Osteoblast (primary cell): ENCODE data around the gene LRFN5. TPM values are rescaled to one million over a fixed set of nuclear protein-coding genes. Genes with fewer than 3 reads are reported as not detected.

Experiments used
- DNase-seq: peaks from one replicate; pipeline ENCODE4 v3.0.0; 2011; ENCODE audit warnings: low spot score, mixed read lengths; ENCODE audit not compliant: insufficient read length; ENCODE audit errors: missing footprints
- H2AFZ ChIP-seq: 2 replicates; pipeline ENCODE4 v1.6.0; 2011; ENCODE audit warnings: mild to moderate bottlenecking, low read length
- H3K27ac ChIP-seq: 2 replicates; pipeline ENCODE4 v1.5.1; 2011; ENCODE audit warnings: mild to moderate bottlenecking, low read depth, low read length, moderate library complexity
- H3K27me3 ChIP-seq: 2 replicates; pipeline ENCODE4 v1.6.0; 2012; ENCODE audit warnings: mild to moderate bottlenecking, control low read depth, inconsistent platforms, low read length, moderate library complexity; ENCODE audit not compliant: insufficient read depth
- H3K36me3 ChIP-seq: 2 replicates; pipeline ENCODE4 v1.5.1; 2011; ENCODE audit warnings: mild to moderate bottlenecking, low read length, control low read depth, moderate library complexity; ENCODE audit not compliant: insufficient read depth
- H3K4me1 ChIP-seq: 2 replicates; pipeline ENCODE4 v1.5.1; 2011; ENCODE audit warnings: mild to moderate bottlenecking, low read length, control low read depth, moderate library complexity; ENCODE audit not compliant: insufficient read depth
- H3K4me2 ChIP-seq: 2 replicates; pipeline ENCODE4 v1.6.0; 2011; ENCODE audit warnings: mild to moderate bottlenecking, low read length; ENCODE audit not compliant: insufficient read depth
- H3K4me3 ChIP-seq: fragments of 200-600 bp; sonication (generic); 3 replicates; pipeline ENCODE4 v1.5.1; 2012; ENCODE audit warnings: mild to moderate bottlenecking, low read length, inconsistent platforms; ENCODE audit not compliant: insufficient read depth
- H3K79me2 ChIP-seq: 2 replicates; pipeline ENCODE4 v1.6.0; 2012; ENCODE audit warnings: mild to moderate bottlenecking, low read length, control low read depth, inconsistent platforms; ENCODE audit not compliant: insufficient read depth
- H3K9me3 ChIP-seq: 2 replicates; pipeline ENCODE4 v1.5.1; 2011; ENCODE audit warnings: low read depth, low read length, control low read depth
- H4K20me1 ChIP-seq: 2 replicates; pipeline ENCODE4 v1.6.0; 2012; ENCODE audit warnings: mild to moderate bottlenecking, low read length, control low read depth; ENCODE audit not compliant: insufficient read depth
- total RNA-seq: library from RNA; depleted of rRNA; stranded (reverse); fragments of >200 nt; gene quantifications from 2 replicates; pipeline ENCODE4 v1.2.3, GENCODE V29; 2012
- TF ChIP-seq, protein P1 (sequence below): IDR thresholded peaks from 2 replicates; pipeline ENCODE4 v1.5.1; 2011; ENCODE audit warnings: mild to moderate bottlenecking, low read depth, low read length, moderate library complexity; ENCODE audit errors: extremely low read depth

LRFN5 gene
- total RNA-seq, 1 donor, result 0.36 TPM

DNA sequence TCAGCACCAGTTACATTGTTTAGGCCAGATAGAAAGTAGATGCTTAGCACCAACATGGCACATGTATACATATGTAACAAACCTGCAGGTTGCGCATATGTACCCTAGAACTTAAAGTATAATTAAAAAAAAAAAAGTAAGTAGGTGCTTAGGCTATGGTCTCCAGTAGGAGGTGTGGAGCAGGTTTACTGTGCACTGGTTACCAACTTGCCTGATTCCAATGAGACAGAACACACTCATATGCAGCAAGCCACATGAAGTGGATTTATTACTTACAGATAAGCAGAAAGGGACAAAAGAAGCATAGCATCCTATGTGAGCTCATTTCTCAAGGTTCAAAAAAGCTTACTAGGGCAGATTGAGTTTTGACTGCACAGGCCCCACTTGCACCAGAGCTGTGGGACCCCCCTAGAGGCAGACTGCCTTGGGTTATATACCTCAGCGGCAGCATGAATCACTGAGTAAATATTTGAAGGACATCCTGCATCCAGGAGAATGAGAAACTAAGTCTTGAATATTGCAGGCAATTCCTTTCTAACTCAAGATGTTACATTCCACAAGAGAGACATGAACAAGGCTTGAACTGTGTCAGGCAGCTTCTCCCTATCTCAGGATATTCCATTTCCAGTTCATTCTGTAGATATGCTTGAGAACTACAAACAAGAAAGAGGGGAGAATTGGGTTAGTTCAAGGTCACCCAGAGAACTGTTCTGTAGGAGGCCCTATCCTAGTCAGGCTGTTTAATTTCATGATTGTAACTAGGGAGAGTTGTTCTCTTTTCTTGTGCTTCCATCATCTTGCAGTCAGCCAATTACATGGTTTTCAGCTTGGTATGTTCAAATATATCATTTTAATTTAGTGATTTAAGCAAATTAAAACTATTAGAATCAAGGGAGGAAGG lies 30.1 kb downstream of the LRFN5 start:
- no peaks in the 10 kb centered on the region for H3K9me3 ChIP-seq
- H3K4me2 ChIP-seq, result no peak overlapping the region
- H3K36me3 ChIP-seq, result no peaks in the 10 kb centered on the region
- H3K4me3 ChIP-seq, result no peak overlapping the region
- TF ChIP-seq, protein P1, sequence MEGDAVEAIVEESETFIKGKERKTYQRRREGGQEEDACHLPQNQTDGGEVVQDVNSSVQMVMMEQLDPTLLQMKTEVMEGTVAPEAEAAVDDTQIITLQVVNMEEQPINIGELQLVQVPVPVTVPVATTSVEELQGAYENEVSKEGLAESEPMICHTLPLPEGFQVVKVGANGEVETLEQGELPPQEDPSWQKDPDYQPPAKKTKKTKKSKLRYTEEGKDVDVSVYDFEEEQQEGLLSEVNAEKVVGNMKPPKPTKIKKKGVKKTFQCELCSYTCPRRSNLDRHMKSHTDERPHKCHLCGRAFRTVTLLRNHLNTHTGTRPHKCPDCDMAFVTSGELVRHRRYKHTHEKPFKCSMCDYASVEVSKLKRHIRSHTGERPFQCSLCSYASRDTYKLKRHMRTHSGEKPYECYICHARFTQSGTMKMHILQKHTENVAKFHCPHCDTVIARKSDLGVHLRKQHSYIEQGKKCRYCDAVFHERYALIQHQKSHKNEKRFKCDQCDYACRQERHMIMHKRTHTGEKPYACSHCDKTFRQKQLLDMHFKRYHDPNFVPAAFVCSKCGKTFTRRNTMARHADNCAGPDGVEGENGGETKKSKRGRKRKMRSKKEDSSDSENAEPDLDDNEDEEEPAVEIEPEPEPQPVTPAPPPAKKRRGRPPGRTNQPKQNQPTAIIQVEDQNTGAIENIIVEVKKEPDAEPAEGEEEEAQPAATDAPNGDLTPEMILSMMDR, result no peak
- no peaks in the 10 kb centered on the region for H3K79me2 ChIP-seq
- no peak overlapping the region for H2AFZ ChIP-seq
- DNase-seq, result no peak
- no peaks in the 10 kb centered on the region for H4K20me1 ChIP-seq
- H3K27me3 ChIP-seq, result no peaks in the 10 kb centered on the region
- H3K27ac ChIP-seq, result no peak overlapping the region
- no peaks in the 10 kb centered on the region for H3K4me1 ChIP-seq

DNA sequence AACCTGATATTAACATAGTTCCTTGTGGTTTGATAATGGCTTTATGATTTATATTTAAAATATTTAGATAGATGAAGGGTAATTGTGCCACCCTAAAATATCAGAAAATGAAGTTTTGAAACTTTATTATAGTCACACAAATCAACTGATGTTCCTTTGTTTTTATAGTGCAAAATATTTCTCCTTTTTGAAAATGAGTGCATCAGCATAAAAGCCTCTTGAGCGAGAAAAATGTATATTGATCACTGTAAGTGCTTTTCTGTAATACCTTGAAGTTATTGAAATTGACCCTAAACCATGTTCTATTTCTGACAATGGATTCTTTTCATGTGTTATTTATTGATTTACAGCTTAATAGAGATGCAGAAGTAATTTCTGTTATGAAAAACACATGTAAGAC lies 35.0 kb downstream of the LRFN5 start:
- H3K4me3 ChIP-seq, result no peak overlapping the region
- H4K20me1 ChIP-seq, result no peaks in the 10 kb centered on the region
- H3K4me2 ChIP-seq, result no peak overlapping the region
- no peak overlapping the region for H2AFZ ChIP-seq
- TF ChIP-seq, protein P1, result no peak
- no peaks in the 10 kb centered on the region for H3K27me3 ChIP-seq
- no peak overlapping the region for H3K27ac ChIP-seq
- no peaks in the 10 kb centered on the region for H3K36me3 ChIP-seq
- H3K9me3 ChIP-seq, result no peaks in the 10 kb centered on the region
- H3K79me2 ChIP-seq, result no peaks in the 10 kb centered on the region
- no peak for DNase-seq
- H3K4me1 ChIP-seq, result no peaks in the 10 kb centered on the region

DNA sequence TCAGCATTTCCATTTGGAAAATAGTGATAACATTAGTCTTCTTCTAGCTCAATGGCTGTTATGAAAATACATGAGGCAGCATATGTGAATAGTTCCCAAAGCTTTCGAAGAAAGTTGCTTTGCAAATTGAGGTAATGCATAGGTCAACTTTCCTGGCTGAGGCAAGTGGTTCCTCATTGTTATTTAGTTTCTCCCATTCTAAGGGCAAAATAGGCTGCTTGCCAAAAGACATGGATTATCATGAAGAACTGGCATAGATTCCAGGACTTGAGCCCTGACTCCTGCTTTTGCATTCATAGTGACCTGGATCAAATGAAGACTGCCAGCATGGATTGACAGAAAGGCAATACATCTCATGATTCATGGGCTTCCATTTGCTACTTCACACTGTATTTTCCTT lies 35.7 kb downstream of the LRFN5 start:
- no peaks in the 10 kb centered on the region for H3K27me3 ChIP-seq

DNA sequence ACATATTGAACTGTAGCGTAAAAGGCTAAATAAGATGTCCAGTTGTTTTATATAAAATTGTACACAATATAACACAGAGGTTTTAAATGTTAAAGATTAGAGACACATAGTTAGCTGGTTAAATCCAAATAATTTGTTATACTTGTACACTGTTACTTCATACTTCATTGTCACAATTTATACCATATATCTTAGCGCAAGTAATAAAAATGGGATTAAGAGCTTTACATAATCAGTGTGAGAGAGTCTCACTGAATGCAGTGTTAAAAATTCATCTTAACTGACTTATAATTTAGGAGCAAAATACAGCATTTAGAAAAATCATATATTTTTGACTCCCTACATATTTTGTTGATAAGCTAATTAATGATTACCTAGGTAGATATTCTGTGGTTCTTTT lies 36.1 kb downstream of the LRFN5 start:
- Histone ChIP-seq H3K79me2 (no peaks in the 10 kb centered on the region), H4K20me1 (no peaks in the 10 kb centered on the region), H3K27me3 (no peaks in the 10 kb centered on the region), H3K36me3 (no peaks in the 10 kb centered on the region), H3K4me3 (no peak overlapping the region), H2AFZ (no peak overlapping the region), H3K4me2 (no peak overlapping the region), H3K27ac (no peak overlapping the region), H3K9me3 (no peaks in the 10 kb centered on the region), H3K4me1 (no peaks in the 10 kb centered on the region)
- TF ChIP-seq, protein P1, result no peak
- DNase-seq, result no peak

More for the DNA sequence above, 35.7 kb downstream of the LRFN5 start:
- H4K20me1 ChIP-seq, result no peaks in the 10 kb centered on the region
- no peak overlapping the region for H3K27ac ChIP-seq
- H3K4me2 ChIP-seq, result no peak overlapping the region
- no peaks in the 10 kb centered on the region for H3K36me3 ChIP-seq
- TF ChIP-seq, protein P1, result no peak
- H3K4me3 ChIP-seq, result no peak overlapping the region
- no peaks in the 10 kb centered on the region for H3K9me3 ChIP-seq
- H3K79me2 ChIP-seq, result no peaks in the 10 kb centered on the region
- DNase-seq, result no peak
- no peak overlapping the region for H2AFZ ChIP-seq
- H3K4me1 ChIP-seq, result no peaks in the 10 kb centered on the region
